Prostate gland (tissue), 2 donors: ENCODE measurements around the gene ZNF366. TPM values are rescaled to one million over a fixed set of nuclear protein-coding genes. Genes with fewer than 3 reads are reported as not detected.
A peak's percentile ranks its signal among the peaks of the same experiment; 100 is the strongest.

Experiments used
- DNase-seq: peaks from one replicate; pipeline ENCODE4 v3.0.0-alpha.2; 2019; ENCODE audit warnings: low spot score
- H3K27ac ChIP-seq, 2 donors: fragments of 200-600 bp; sonication (generic); 2 replicates each; pipeline ENCODE4 v1.5.1; 2017 to 2019
- H3K27me3 ChIP-seq: fragments of 200-600 bp; sonication (generic); replicated peaks from 2 replicates; pipeline ENCODE4 v1.5.1; 2019; ENCODE audit not compliant: insufficient read depth
- H3K36me3 ChIP-seq, 2 donors: fragments of 200-600 bp; sonication (generic); 1 replicate in 1 of 2; 2 replicates in 1 of 2; pipeline versions ENCODE4 v1.5.1 to v1.8.1; 2017 to 2019
- H3K4me1 ChIP-seq: fragments of 200-600 bp; sonication (generic); replicated peaks from 2 replicates; pipeline ENCODE4 v1.5.1; 2019
- H3K4me3 ChIP-seq, 2 donors: fragments of 200-600 bp; sonication (generic); 2 replicates each; pipeline ENCODE4 v1.5.1; 2017 to 2019
- H3K9me3 ChIP-seq: fragments of 200-600 bp; sonication (generic); 2 replicates; pipeline ENCODE4 v1.5.1; 2017
- CTCF ChIP-seq, 4 experiments: fragments of 200-600 bp in 2 of 4; fragments of 450-650 bp in 2 of 4; sonication (generic) in 2 of 4; IDR thresholded peaks; 1 replicate in 3 of 4; 2 replicates in 1 of 4; pipeline ENCODE4 v1.5.1; 2016 to 2019; ENCODE audit warnings: antibody characterized with exemption in 4 of 4, mild to moderate bottlenecking in 2 of 4, moderate library complexity in 2 of 4
- POLR2A ChIP-seq: fragments of 450-650 bp; IDR thresholded peaks from one replicate; pipeline ENCODE4 v1.6.1; 2016; ENCODE audit warnings: antibody characterized with exemption, mild to moderate bottlenecking
- POLR2AphosphoS5 ChIP-seq: sonication (generic); formaldehyde crosslinking; IDR thresholded peaks from one replicate; pipeline ENCODE4 v1.6.1; 2017; ENCODE audit warnings: antibody characterized with exemption
- WGBS: methylation state at CpG from one replicate; pipeline ENCODE4 v1.1.5; 2018; 5-methylcytosine and 5-hydroxymethylcytosine counted together
- intact Hi-C: fragments of 100-400 bp; cut with DNase I; formaldehyde crosslinking; loops from one replicate; pipeline ENCODE4 v1.14.2; 2022
- total RNA-seq, 2 donors: library from RNA; depleted of rRNA; stranded (reverse); fragments of >200 nt; gene quantifications; one replicate each; pipeline ENCODE4 v1.1.0, GENCODE V29; 2016

The ZNF366 gene
- total RNA-seq, 2 donors from 2014 or later = 2.0 to 3.2 TPM

DNA sequence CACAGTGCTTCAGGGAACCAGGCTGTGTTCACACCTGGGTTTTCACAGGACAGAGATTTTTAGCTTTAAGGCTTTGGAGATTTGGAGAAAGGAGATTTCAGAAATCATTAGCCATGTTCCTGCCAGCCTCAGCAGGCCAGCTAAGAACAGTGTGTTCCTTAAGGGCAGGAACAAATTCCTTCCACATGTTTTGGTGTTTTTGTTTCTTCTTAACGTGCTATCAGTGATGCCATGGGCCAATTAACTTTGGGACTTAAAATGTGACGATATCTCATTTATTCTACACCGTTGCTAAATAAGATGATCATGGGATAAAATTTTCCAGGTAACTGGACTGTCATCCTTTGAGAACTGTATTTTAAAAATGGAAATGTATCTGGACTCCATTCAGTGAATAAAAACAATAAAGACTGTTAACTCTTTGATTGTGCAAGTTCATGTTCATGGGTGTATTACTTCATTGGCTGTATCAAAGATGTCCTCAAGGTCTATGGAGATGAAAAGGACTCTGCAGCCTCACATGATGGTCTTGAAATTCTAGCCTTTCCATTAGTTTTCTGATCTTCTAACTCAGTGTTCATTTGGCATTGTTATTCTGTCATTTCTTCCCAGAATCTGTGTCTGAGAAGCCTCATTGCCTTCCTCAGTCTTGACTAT lies 72.3 kb downstream of the ZNF366 start:
- no peaks in the 10 kb centered on the region for H3K4me1 ChIP-seq
- intact Hi-C loops = no loop called here
- no peaks in the 10 kb centered on the region for H3K27me3 ChIP-seq
- TF ChIP-seq POLR2A (no peak), POLR2AphosphoS5 (peak; percentile 52)
- WGBS = 56% methylated on average over 3 of the region's 3 CpGs
- H3K4me3 ChIP-seq = no peak overlapping the region
- H3K9me3 ChIP-seq = no peaks in the 10 kb centered on the region
- no peak for DNase-seq
- no peaks in the 10 kb centered on the region for H3K36me3 ChIP-seq
- H3K27ac ChIP-seq = peak overlapping the region; percentile 20 to 34

GRCh38 chr5:72434056-72434780 lies 73.0 kb downstream of the ZNF366 start:
- peak overlapping the region; percentile 20 to 34 for H3K27ac ChIP-seq
- H3K4me3 ChIP-seq = no peak overlapping the region
- no peak for TF ChIP-seq POLR2AphosphoS5
- TF ChIP-seq POLR2A = no peak
- TF ChIP-seq CTCF (IDR thresholded peaks at IDR 0.05) = no peak

GRCh38 chr5:72433522-72433921 lies 73.7 kb downstream of the ZNF366 start:
- WGBS = 18% methylated on average over 1 of the region's 1 CpG
- TF ChIP-seq POLR2AphosphoS5 = no peak
- no peak for TF ChIP-seq CTCF (IDR thresholded peaks at IDR 0.05)
- no peak for TF ChIP-seq POLR2A
- Histone ChIP-seq H3K4me3 (no peak overlapping the region), H3K4me1 (no peaks in the 10 kb centered on the region), H3K27ac (peak overlapping the region; percentile 3 to 20), H3K27me3 (no peaks in the 10 kb centered on the region), H3K36me3 (no peaks in the 10 kb centered on the region), H3K9me3 (no peaks in the 10 kb centered on the region)
- intact Hi-C loops = no loop called here
- no peak for DNase-seq

More at GRCh38 chr5:72434056-72434780, 73.0 kb downstream of the ZNF366 start:
- no peaks in the 10 kb centered on the region for H3K9me3 ChIP-seq
- intact Hi-C loops = no loop called here
- no peaks in the 10 kb centered on the region for H3K27me3 ChIP-seq
- no peak for DNase-seq
- no peaks in the 10 kb centered on the region for H3K36me3 ChIP-seq
- 26% methylated on average over 5 of the region's 5 CpGs for WGBS
- H3K4me1 ChIP-seq = no peaks in the 10 kb centered on the region

- intact Hi-C loops = loop anchor here (5.0 kb wide), 1 partner anchor 36 kb away; no protein-coding TSS in a partner anchor
- peak overlapping the region in 1 of 2 donors; percentile 31 for H3K27ac ChIP-seq
- no peak overlapping the region for H3K4me3 ChIP-seq
- no peaks in the 10 kb centered on the region for H3K27me3 ChIP-seq
- H3K36me3 ChIP-seq = no peaks in the 10 kb centered on the region
- DNase-seq = no peak
- no peaks in the 10 kb centered on the region for H3K4me1 ChIP-seq
- 16% methylated on average over 1 of the region's 1 CpG for WGBS
- no peak for TF ChIP-seq POLR2AphosphoS5
- no peak for TF ChIP-seq POLR2A
- no peak for TF ChIP-seq CTCF (IDR thresholded peaks at IDR 0.05)
- H3K9me3 ChIP-seq = no peaks in the 10 kb centered on the region
Observed at GRCh38 chr5:72428669-72429068, 78.5 kb downstream of the ZNF366 start.

DNA sequence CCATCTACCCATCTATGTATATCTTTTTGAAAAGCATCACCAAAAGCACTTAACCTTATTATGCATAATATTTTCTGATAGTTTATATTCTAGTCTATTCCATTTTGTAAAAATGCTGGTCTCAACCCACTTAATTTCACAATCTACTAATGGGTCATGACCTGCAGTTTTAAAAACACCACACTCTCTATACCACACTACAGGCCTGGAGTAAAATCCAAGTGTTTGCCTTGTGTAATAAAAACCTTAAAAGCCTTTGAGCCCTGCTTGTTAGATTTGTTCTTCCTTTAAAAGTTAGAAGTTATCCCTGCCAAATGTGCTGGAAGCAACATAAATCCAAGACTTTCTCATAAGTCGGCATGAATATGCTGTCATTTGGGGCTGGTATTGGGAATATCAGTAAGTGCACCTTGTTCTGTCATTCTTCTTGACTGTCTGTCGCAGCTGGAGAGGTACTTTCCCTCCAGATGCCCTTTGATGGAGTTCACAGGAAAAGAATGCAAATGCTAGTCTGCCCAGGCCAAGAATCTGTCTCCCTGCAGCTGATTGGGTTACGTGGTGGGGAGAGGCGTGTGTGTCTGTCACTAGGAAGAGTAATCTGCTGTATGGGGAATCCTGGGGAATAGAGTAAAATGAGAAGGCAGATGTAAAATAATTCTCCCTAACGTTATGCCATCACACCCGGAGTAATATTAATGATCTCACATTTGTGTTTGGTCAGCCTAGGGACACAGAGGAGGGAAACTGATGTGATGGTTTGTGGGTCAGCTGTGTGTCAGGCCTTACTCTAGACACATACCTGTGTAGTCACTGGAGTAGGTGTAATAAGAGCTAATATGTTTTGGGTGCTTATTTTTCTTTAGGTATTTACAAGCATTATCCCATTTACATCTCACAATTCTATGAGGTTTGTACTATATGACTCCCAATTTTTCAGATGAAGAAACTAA lies 79.4 kb downstream of the ZNF366 start:
- no peaks in the 10 kb centered on the region for H3K27me3 ChIP-seq
- no peaks in the 10 kb centered on the region for H3K4me1 ChIP-seq
- H3K36me3 ChIP-seq = no peaks in the 10 kb centered on the region
- TF ChIP-seq CTCF (IDR thresholded peaks at IDR 0.05) (no peak), POLR2AphosphoS5 (no peak), POLR2A (no peak)
- 18% methylated on average over 6 of the region's 6 CpGs for WGBS
- peak overlapping the region in 1 of 2 donors; percentile 31 for H3K27ac ChIP-seq
- DNase-seq = no peak
- intact Hi-C loops = loop anchor here (5.0 kb wide), 1 partner anchor 35 kb away; no protein-coding TSS in a partner anchor
- H3K4me3 ChIP-seq = no peak overlapping the region
- H3K9me3 ChIP-seq = no peaks in the 10 kb centered on the region
